HCT116 (cell line): Measurements from ENCODE around the gene IL5. TPM values are rescaled to one million over a fixed set of nuclear protein-coding genes. Genes with fewer than 3 reads are reported as not detected.

ENCODE experiments used
- ATAC-seq: fragments of 200-7000 bp; cut with Tn5 transposase; 2 replicates; pipeline ENCODE4 v1.9.1; 2020; ENCODE audit warnings: mild to moderate bottlenecking, moderate library complexity
- BruUV-seq: library from RNA; stranded (reverse); fragments of 400-500 nt; replicated peaks from 2 replicates; lab custom pipeline; 2021; lab: Mats Ljungman, UMichigan
- CTCF ChIA-PET: fragments of 300-600 bp; sonication (Branson Sonifier 250); formaldehyde crosslinking; loops from one replicate; lab custom pipeline; 2021; ENCODE audit warnings: antibody characterized with exemption; lab: Charles Lee
- POLR2A ChIA-PET: fragments of 300-600, 350-600 bp; sonication (Branson Sonifier 250); formaldehyde crosslinking; loops from one replicate; lab custom pipeline; 2021; ENCODE audit warnings: antibody characterized with exemption; lab: Charles Lee
- RAD21 ChIA-PET, 2 experiments: fragments of 300-600 bp; sonication (Branson Sonifier 250); formaldehyde crosslinking; loops; one replicate each; lab custom pipeline; 2023; ENCODE audit warnings: low total read pairs in 2 of 2; ENCODE audit not compliant: uncharacterized antibody in 2 of 2, unreplicated experiment in 2 of 2, low non-redundant PET in 1 of 2; lab: Charles Lee
- DNase-seq: peaks from one replicate; pipeline ENCODE4 v3.0.0-alpha.2; 2010; ENCODE audit warnings: low read depth, low spot score
- H2AFZ ChIP-seq: fragments of 200-600 bp; shearing (Covaris generic), sonication (generic); 2 replicates; pipeline ENCODE4 v1.6.1; 2017; ENCODE audit warnings: low read depth, mixed run types, mixed read lengths, antibody characterized with exemption, low read length; ENCODE audit not compliant: poor library complexity, severe bottlenecking
- H3K27ac ChIP-seq: 2 replicates; pipeline ENCODE4 v1.5.1; 2012; ENCODE audit warnings: low read depth, low read length
- H3K27me3 ChIP-seq: fragments of 200-600 bp; sonication (generic); 2 replicates; pipeline ENCODE4 v1.6.1; 2016; ENCODE audit warnings: mixed run types, low read length, mixed read lengths; ENCODE audit not compliant: insufficient read depth
- H3K36me3 ChIP-seq, 2 experiments: fragments of 200-500 bp in 1 of 2; fragments of 200-600 bp in 1 of 2; sonication (Bioruptor generic) in 1 of 2; sonication (generic) in 1 of 2; 2 replicates each; pipeline versions ENCODE4 v1.5.1 to v1.6.1; 2014 to 2016; ENCODE audit warnings: low read length in 2 of 2, inconsistent platforms in 1 of 2, mixed read lengths in 1 of 2, mixed run types in 1 of 2; ENCODE audit not compliant: insufficient read depth in 2 of 2, control insufficient read depth in 1 of 2
- H3K4me1 ChIP-seq, 2 experiments: fragments of 200-600 bp in 1 of 2; sonication (generic) in 1 of 2; 2 replicates each; pipeline versions ENCODE4 v1.5.1 to v1.6.1; 2012 to 2017; ENCODE audit warnings: low read length in 2 of 2, inconsistent platforms in 1 of 2, mild to moderate bottlenecking in 1 of 2, mixed read lengths in 1 of 2, mixed run types in 1 of 2, moderate library complexity in 1 of 2; ENCODE audit not compliant: insufficient read depth in 2 of 2, control insufficient read depth in 1 of 2
- H3K4me2 ChIP-seq: fragments of 200-600 bp; sonication (generic); 2 replicates; pipeline ENCODE4 v1.6.1; 2017; ENCODE audit warnings: mixed run types, low read length, mixed read lengths
- H3K4me3 ChIP-seq, 2 experiments: fragments of 200-600 bp in 1 of 2; sonication (generic) in 1 of 2; replicated peaks in 1 of 2; 2 replicates each; pipeline ENCODE4 v1.5.1; 2011 to 2016; ENCODE audit warnings: low read length in 2 of 2, control low read depth in 1 of 2, low read depth in 1 of 2, mild to moderate bottlenecking in 1 of 2, mixed read lengths in 1 of 2, mixed run types in 1 of 2
- H3K79me2 ChIP-seq: fragments of 200-600 bp; sonication (generic); 2 replicates; pipeline ENCODE4 v1.6.1; 2017; ENCODE audit warnings: mild to moderate bottlenecking, mixed run types, low read length, moderate library complexity, mixed read lengths; ENCODE audit not compliant: insufficient read depth
- H3K9ac ChIP-seq: fragments of 200-600 bp; sonication (generic); 2 replicates; pipeline ENCODE4 v1.6.1; 2016; ENCODE audit warnings: low read length, mixed read lengths
- H3K9me2 ChIP-seq: fragments of 200-600 bp; sonication (generic), shearing (Covaris generic); 2 replicates; pipeline ENCODE4 v1.6.1; 2017; ENCODE audit warnings: mixed run types, mild to moderate bottlenecking, moderate library complexity; ENCODE audit not compliant: insufficient read depth
- H3K9me3 ChIP-seq, 2 experiments: fragments of 200-500 bp in 1 of 2; fragments of 200-600 bp in 1 of 2; sonication (Bioruptor generic) in 1 of 2; sonication (generic) in 1 of 2; 2 replicates each; pipeline ENCODE4 v1.6.1; 2014 to 2017; ENCODE audit warnings: low read length in 2 of 2, mixed read lengths in 2 of 2, inconsistent platforms in 1 of 2, low read depth in 1 of 2, mild to moderate bottlenecking in 1 of 2, mixed run types in 1 of 2, moderate library complexity in 1 of 2; ENCODE audit not compliant: control insufficient read depth in 1 of 2, insufficient read depth in 1 of 2
- H4K20me1 ChIP-seq: fragments of 200-600 bp; sonication (generic), shearing (Covaris generic); 2 replicates; pipeline ENCODE4 v1.6.1; 2017; ENCODE audit warnings: mixed run types, mild to moderate bottlenecking, moderate library complexity; ENCODE audit not compliant: insufficient read depth
- CBX3 ChIP-seq: IDR thresholded peaks from 2 replicates; pipeline ENCODE4 v1.6.1; 2012; ENCODE audit warnings: low read depth
- CEBPB ChIP-seq: IDR thresholded peaks from 2 replicates; pipeline ENCODE4 v1.6.1; 2012; ENCODE audit warnings: low read depth
- CTCF ChIP-seq, 3 experiments: fragments of 200-600 bp in 1 of 3; sonication (generic) in 1 of 3; IDR thresholded peaks in 2 of 3; conservative IDR thresholded peaks in 1 of 3; 2 replicates each; pipeline ENCODE4 v1.5.1; 2012 to 2017; ENCODE audit warnings: low read depth in 2 of 3, low read length in 2 of 3, antibody characterized with exemption in 1 of 3, borderline replicate concordance in 1 of 3, control low read depth in 1 of 3, mild to moderate bottlenecking in 1 of 3, mixed read lengths in 1 of 3, mixed run types in 1 of 3, moderate library complexity in 1 of 3; ENCODE audit not compliant: insufficient read depth in 1 of 3
- ELF1 ChIP-seq: IDR thresholded peaks from 2 replicates; pipeline ENCODE4 v1.6.1; 2012; ENCODE audit warnings: low read depth, borderline replicate concordance
- EZH2 ChIP-seq: fragments of 200-600 bp; sonication (generic); IDR thresholded peaks from 2 replicates; pipeline ENCODE4 v1.6.1; 2017; ENCODE audit warnings: antibody characterized with exemption, mixed run types
- JUND ChIP-seq: IDR thresholded peaks from 2 replicates; pipeline ENCODE4 v1.6.1; 2012
- MAX ChIP-seq: IDR thresholded peaks from 2 replicates; pipeline ENCODE4 v1.6.1; 2012
- RAD21 ChIP-seq: IDR thresholded peaks from 2 replicates; pipeline ENCODE4 v1.6.1; 2012; ENCODE audit warnings: low read depth, mild to moderate bottlenecking
- SIN3A ChIP-seq: IDR thresholded peaks from 2 replicates; pipeline ENCODE4 v1.6.1; 2012; ENCODE audit warnings: low read depth
- SP1 ChIP-seq: IDR thresholded peaks from 2 replicates; pipeline ENCODE4 v1.6.1; 2012; ENCODE audit warnings: low read depth
- TCF7L2 ChIP-seq: IDR thresholded peaks from 2 replicates; pipeline ENCODE4 v1.7.0; 2011; ENCODE audit warnings: borderline replicate concordance, inconsistent platforms; ENCODE audit not compliant: insufficient read depth, insufficient read length; ENCODE audit errors: extremely low read depth
- ZBTB33 ChIP-seq: IDR thresholded peaks from 2 replicates; pipeline ENCODE4 v1.6.1; 2011; ENCODE audit warnings: mild to moderate bottlenecking, low read length, moderate library complexity; ENCODE audit not compliant: insufficient replicate concordance; ENCODE audit errors: extremely low read depth
- ZNF274 ChIP-seq: fragments of 200-500 bp; sonication (Bioruptor generic); IDR thresholded peaks from 2 replicates; pipeline ENCODE4 v1.6.1; 2014; ENCODE audit warnings: mild to moderate bottlenecking, low read depth, low read length, inconsistent platforms
- intact Hi-C: fragments of 100-400 bp; cut with micrococcal nuclease; formaldehyde crosslinking; loops from 2 replicates; pipeline ENCODE4 v1.10.0; 2022
- total RNA-seq: library from RNA; stranded (reverse); gene quantifications from one replicate; pipeline ENCODE4 v1.2.1, GENCODE V29; 2021; ENCODE audit not compliant: unreplicated experiment

The IL5 gene
- total RNA-seq, 1 experiment from 2014 or later, result not detected

- no peak for TF ChIP-seq CEBPB
- no peak for TF ChIP-seq MAX
- TF ChIP-seq JUND, result no peak
- TF ChIP-seq ZNF274, result no peak
- no peak for TF ChIP-seq SIN3A
- TF ChIP-seq ELF1, result no peak
- TF ChIP-seq SP1, result no peak
- no peak for TF ChIP-seq CBX3
- TF ChIP-seq TCF7L2, result no peak
Observed at GRCh38 chr5:132526974-132527564, 16.3 kb downstream of the IL5 start (continued).

- no TSS peak for BruUV-seq
- Histone ChIP-seq H3K9ac (no peak overlapping the region), H3K9me2 (no peaks in the 10 kb centered on the region), H3K27me3 (no peaks in the 10 kb centered on the region), H3K9me3 (peaks cover 0 to 7% of the 10 kb centered on the region in 2 experiments; a peak in 1 of 4 replicates), H4K20me1 (no peaks in the 10 kb centered on the region), H2AFZ (peak overlapping the region; percentile 84), H3K36me3 (no peaks in the 10 kb centered on the region), H3K79me2 (no peaks in the 10 kb centered on the region), H3K4me1 (peaks cover 0 to 9% of the 10 kb centered on the region in 2 experiments; a peak in 1 of 4 replicates)
- intact Hi-C loops, result loop anchor here (1.0 to 10.0 kb wide), 3 partner anchors 148 to 294 kb away; partner anchors contain the start of gene IL4
- CTCF ChIA-PET, result interaction anchor here (0.6 to 2.2 kb wide), 20 partner anchors 10 to 357 kb away, joined by 3 to 33 read pairs (median 4); partner anchors contain the start of genes IL5, RAD50 and SOWAHA
- POLR2A ChIA-PET, result no interaction called here
- RAD21 ChIA-PET, result interaction anchor here (0.6 to 1.7 kb wide), 4 partner anchors 182 to 294 kb away, joined by 3 to 4 read pairs (median 4); partner anchors contain the start of gene KIF3A (in 1 of the 2)
- TF ChIP-seq RAD21, result peak; percentile 75
- no peak for TF ChIP-seq EZH2
- TF ChIP-seq CTCF (IDR thresholded peaks at IDR 0.05 in 2 of 3, conservative IDR thresholded peaks at IDR 0.05 in 1 of 3; ENCODE audit: borderline replicate concordance in 1 of 3, insufficient read depth in 1 of 3, low read depth in 2 of 3, low read length in 2 of 3), result peak; percentile 78 to 99 (median 98)
- no peak for TF ChIP-seq MAX
- no peak for TF ChIP-seq ZBTB33
- TF ChIP-seq, all 23 proteins: peak for 2
- DNase-seq, result peak; percentile 44
- H3K4me2 ChIP-seq, result peak overlapping the region; percentile 73
- peak overlapping the region in 1 of 2 experiments; percentile 37; a peak in 1 of 4 replicates for H3K4me3 ChIP-seq
- no peak overlapping the region for H3K27ac ChIP-seq
- peak; percentile 96 for ATAC-seq
Observed at GRCh38 chr5:132526290-132526973, 16.9 kb downstream of the IL5 start.
